Measurements from ENCODE around the gene SLC26A6. TPM values are rescaled to one million over a fixed set of nuclear protein-coding genes. Genes with fewer than 3 reads are reported as not detected.

SLC26A6 gene
- total and polyA plus RNA-seq, 2 of the 13 experiments (the other 11 are each of a cell fraction or from before 2014, with no cell fraction given), result 40.7 to 184 TPM

DNA sequence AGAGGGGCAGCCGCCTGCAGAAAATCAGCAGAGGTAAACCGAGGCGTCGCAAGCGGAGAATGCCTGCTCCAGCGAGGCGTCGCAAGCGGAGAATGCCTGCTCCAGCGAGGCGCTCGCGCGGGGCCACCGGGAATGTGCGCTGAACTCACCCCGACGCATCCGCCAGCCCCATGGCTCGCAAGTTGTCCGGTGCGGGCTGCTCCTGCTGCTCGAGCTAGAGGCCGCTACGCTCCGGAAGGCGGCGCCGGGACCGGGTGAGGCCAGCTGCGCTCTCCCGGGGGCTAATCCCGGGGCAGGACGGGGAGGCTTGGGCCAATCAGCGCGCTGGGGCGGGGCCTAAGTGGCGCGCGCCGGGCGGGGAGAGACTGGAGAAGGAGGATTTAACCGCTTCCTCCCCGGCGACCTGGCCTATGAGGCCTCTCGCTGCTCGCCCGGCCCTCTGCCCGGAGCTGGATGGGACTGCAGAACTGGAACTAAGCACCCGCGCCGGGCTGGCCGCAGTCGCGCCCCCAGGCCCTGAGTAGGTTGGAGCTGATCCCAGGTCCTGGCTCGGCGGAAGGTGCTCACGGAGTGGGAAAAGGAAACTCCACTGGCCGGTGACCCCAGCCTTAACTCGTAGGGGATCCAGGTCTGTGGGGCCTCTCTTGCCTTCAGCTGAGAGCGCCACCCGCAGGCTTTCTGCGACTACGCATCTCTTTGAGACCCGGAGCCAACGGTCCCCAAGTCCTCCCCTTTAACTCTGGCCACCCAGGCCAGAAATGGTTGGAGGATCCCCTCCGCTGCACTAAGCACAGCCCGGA, at the start of gene SLC26A6 (continued):
- peak; percentile 86 for TF ChIP-seq HNRNPK (IDR thresholded peaks at IDR 0.05; ENCODE audit: low read depth, low read length, poor library complexity, severe bottlenecking)
- no peak for TF ChIP-seq HNF4G (IDR thresholded peaks at IDR 0.05; ENCODE audit: borderline replicate concordance, low read depth, low read length)
- TF ChIP-seq HNF4G (CRISPR knock-in tag; IDR thresholded peaks at IDR 0.05; ENCODE audit: borderline replicate concordance, low read depth), result peak; percentile 18; the same call in 1 of the 2 replicates
- no peak for TF ChIP-seq SCMH1 (CRISPR knock-in tag; IDR thresholded peaks at IDR 0.05; ENCODE audit: borderline replicate concordance)
- TF ChIP-seq SPEN (CRISPR knock-in tag; IDR thresholded peaks at IDR 0.05; ENCODE audit: low read depth), result peak; percentile 33; the same call in 1 of the 2 replicates
- peak; percentile 49; the same call in 1 of the 2 replicates for TF ChIP-seq ZNF761 (CRISPR knock-in tag; conservative IDR thresholded peaks at IDR 0.05)
- TF ChIP-seq, protein P1, sequence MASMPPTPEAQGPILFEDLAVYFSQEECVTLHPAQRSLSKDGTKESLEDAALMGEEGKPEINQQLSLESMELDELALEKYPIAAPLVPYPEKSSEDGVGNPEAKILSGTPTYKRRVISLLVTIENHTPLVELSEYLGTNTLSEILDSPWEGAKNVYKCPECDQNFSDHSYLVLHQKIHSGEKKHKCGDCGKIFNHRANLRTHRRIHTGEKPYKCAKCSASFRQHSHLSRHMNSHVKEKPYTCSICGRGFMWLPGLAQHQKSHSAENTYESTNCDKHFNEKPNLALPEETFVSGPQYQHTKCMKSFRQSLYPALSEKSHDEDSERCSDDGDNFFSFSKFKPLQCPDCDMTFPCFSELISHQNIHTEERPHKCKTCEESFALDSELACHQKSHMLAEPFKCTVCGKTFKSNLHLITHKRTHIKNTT (CRISPR knock-in tag; IDR thresholded peaks at IDR 0.05), result no peak
- TF ChIP-seq KLF9 (CRISPR knock-in tag; IDR thresholded peaks at IDR 0.05; ENCODE audit: low read depth), result no peak
- TF ChIP-seq, protein P2, sequence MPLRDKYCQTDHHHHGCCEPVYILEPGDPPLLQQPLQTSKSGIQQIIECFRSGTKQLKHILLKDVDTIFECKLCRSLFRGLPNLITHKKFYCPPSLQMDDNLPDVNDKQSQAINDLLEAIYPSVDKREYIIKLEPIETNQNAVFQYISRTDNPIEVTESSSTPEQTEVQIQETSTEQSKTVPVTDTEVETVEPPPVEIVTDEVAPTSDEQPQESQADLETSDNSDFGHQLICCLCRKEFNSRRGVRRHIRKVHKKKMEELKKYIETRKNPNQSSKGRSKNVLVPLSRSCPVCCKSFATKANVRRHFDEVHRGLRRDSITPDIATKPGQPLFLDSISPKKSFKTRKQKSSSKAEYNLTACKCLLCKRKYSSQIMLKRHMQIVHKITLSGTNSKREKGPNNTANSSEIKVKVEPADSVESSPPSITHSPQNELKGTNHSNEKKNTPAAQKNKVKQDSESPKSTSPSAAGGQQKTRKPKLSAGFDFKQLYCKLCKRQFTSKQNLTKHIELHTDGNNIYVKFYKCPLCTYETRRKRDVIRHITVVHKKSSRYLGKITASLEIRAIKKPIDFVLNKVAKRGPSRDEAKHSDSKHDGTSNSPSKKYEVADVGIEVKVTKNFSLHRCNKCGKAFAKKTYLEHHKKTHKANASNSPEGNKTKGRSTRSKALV (CRISPR knock-in tag; IDR thresholded peaks at IDR 0.05), result no peak
- TF ChIP-seq SMARCE1 (IDR thresholded peaks at IDR 0.05; ENCODE audit: borderline replicate concordance), result no peak
- TF ChIP-seq ZNF432 (CRISPR knock-in tag; IDR thresholded peaks at IDR 0.05; ENCODE audit: borderline replicate concordance), result no peak
- peak; percentile 25 for TF ChIP-seq ZNF563 (CRISPR knock-in tag; IDR thresholded peaks at IDR 0.05)
- TF ChIP-seq HMG20B (CRISPR knock-in tag; conservative IDR thresholded peaks at IDR 0.05), result peak; percentile 15; the same call in 1 of the 2 replicates
- TF ChIP-seq ZNF644 (CRISPR knock-in tag; IDR thresholded peaks at IDR 0.05; ENCODE audit: low read depth), result no peak
- peak; percentile 73 for TF ChIP-seq NCOA1 (CRISPR knock-in tag; IDR thresholded peaks at IDR 0.05)
- TF ChIP-seq TRIM24 (CRISPR knock-in tag; IDR thresholded peaks at IDR 0.05), result no peak
- TF ChIP-seq YEATS2 (CRISPR knock-in tag; IDR thresholded peaks at IDR 0.05; ENCODE audit: borderline replicate concordance), result peak; percentile 21; the same call in 1 of the 2 replicates
- TF ChIP-seq SOX6 (IDR thresholded peaks at IDR 0.05), result no peak
- peak; percentile 47; the same call in 1 of the 2 replicates for TF ChIP-seq SOX6 (CRISPR knock-in tag; IDR thresholded peaks at IDR 0.05)
- TF ChIP-seq, protein P3, sequence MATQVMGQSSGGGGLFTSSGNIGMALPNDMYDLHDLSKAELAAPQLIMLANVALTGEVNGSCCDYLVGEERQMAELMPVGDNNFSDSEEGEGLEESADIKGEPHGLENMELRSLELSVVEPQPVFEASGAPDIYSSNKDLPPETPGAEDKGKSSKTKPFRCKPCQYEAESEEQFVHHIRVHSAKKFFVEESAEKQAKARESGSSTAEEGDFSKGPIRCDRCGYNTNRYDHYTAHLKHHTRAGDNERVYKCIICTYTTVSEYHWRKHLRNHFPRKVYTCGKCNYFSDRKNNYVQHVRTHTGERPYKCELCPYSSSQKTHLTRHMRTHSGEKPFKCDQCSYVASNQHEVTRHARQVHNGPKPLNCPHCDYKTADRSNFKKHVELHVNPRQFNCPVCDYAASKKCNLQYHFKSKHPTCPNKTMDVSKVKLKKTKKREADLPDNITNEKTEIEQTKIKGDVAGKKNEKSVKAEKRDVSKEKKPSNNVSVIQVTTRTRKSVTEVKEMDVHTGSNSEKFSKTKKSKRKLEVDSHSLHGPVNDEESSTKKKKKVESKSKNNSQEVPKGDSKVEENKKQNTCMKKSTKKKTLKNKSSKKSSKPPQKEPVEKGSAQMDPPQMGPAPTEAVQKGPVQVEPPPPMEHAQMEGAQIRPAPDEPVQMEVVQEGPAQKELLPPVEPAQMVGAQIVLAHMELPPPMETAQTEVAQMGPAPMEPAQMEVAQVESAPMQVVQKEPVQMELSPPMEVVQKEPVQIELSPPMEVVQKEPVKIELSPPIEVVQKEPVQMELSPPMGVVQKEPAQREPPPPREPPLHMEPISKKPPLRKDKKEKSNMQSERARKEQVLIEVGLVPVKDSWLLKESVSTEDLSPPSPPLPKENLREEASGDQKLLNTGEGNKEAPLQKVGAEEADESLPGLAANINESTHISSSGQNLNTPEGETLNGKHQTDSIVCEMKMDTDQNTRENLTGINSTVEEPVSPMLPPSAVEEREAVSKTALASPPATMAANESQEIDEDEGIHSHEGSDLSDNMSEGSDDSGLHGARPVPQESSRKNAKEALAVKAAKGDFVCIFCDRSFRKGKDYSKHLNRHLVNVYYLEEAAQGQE (IDR thresholded peaks at IDR 0.05; ENCODE audit: borderline replicate concordance in 1 of 2, low read depth in 1 of 2, low read length in 2 of 2), result no peak; a peak in 1 of 4 replicates
- no peak for TF ChIP-seq ZNF674 (CRISPR knock-in tag; IDR thresholded peaks at IDR 0.05; ENCODE audit: low read depth)
- peak; percentile 76; the same call in 1 of the 2 replicates for TF ChIP-seq SATB2 (CRISPR knock-in tag; IDR thresholded peaks at IDR 0.05)

All from HepG2 (cell line).